ENCODE measurements around the gene CHSY1.
"Not testable (repeated sequence)": the region's sequence is repeated elsewhere in the genome, so short reads cannot be mapped to it uniquely, and the experiment has no call there.

The CHSY1 gene

GRCh38 chr15:101251830-101252820, at the start of gene CHSY1:
Gene CHSY1, minus strand, starts transcription at chr15:101252048. Its CDS starts 592 bp downstream, at chr15:101251456.
- peak; percentile 48 to 80 for DNase-seq (ENCODE audit: extremely low read depth in 1 of 2, low read depth in 1 of 2)

- DNase-seq (ENCODE audit: extremely low read depth in 1 of 2, low read depth in 1 of 2) = no peak
Observed at GRCh38 chr15:101296418-101297405, 44.9 kb upstream of the CHSY1 start.

- no peak for DNase-seq (ENCODE audit: extremely low read depth in 1 of 2, low read depth in 1 of 2)
Observed at GRCh38 chr15:101295607-101296161, 43.8 kb upstream of the CHSY1 start.

GRCh38 chr15:101294731-101295606, 43.1 kb upstream of the CHSY1 start, which contains the start of gene SNRPA1:
Gene SNRPA1, minus strand, starts transcription at chr15:101295248. Its CDS starts 70 bp downstream, at chr15:101295178.
- DNase-seq (ENCODE audit: extremely low read depth in 1 of 2, low read depth in 1 of 2) = peak; percentile 89 to 98

GRCh38 chr15:101293122-101293521, 41.3 kb upstream of the CHSY1 start:
- no peak for DNase-seq (ENCODE audit: extremely low read depth in 1 of 2, low read depth in 1 of 2)

GRCh38 chr15:101288905-101289513, 37.2 kb upstream of the CHSY1 start:
- no peak for DNase-seq (ENCODE audit: extremely low read depth in 1 of 2, low read depth in 1 of 2)

- DNase-seq (ENCODE audit: extremely low read depth in 1 of 2, low read depth in 1 of 2) = not testable (repeated sequence)
Observed at GRCh38 chr15:101287342-101287741, 35.5 kb upstream of the CHSY1 start.

GRCh38 chr15:101286471-101287114, 34.7 kb upstream of the CHSY1 start:
- DNase-seq (ENCODE audit: extremely low read depth in 1 of 2, low read depth in 1 of 2) = no peak

GRCh38 chr15:101283931-101284330, 32.1 kb upstream of the CHSY1 start:
- no peak for DNase-seq (ENCODE audit: extremely low read depth in 1 of 2, low read depth in 1 of 2)

- DNase-seq (ENCODE audit: extremely low read depth in 1 of 2, low read depth in 1 of 2) = no peak
Observed at GRCh38 chr15:101280007-101280406, 28.2 kb upstream of the CHSY1 start.

- no peak for DNase-seq (ENCODE audit: extremely low read depth in 1 of 2, low read depth in 1 of 2)
Observed at GRCh38 chr15:101277943-101278564, 26.2 kb upstream of the CHSY1 start.

- peak; percentile 57 to 86 for DNase-seq (ENCODE audit: extremely low read depth in 1 of 2, low read depth in 1 of 2)
Observed at GRCh38 chr15:101277038-101277822, 25.4 kb upstream of the CHSY1 start, which contains the start of gene SELENOS. Gene SELENOS, minus strand, starts transcription at chr15:101277485. Its CDS starts 68 bp downstream, at chr15:101277417.

GRCh38 chr15:101276501-101277037, 24.7 kb upstream of the CHSY1 start:
- DNase-seq (ENCODE audit: extremely low read depth in 1 of 2, low read depth in 1 of 2) = no peak

GRCh38 chr15:101275018-101275417, 23.2 kb upstream of the CHSY1 start:
- DNase-seq (ENCODE audit: extremely low read depth in 1 of 2, low read depth in 1 of 2) = no peak

- DNase-seq (ENCODE audit: extremely low read depth in 1 of 2, low read depth in 1 of 2) = no peak
Observed at GRCh38 chr15:101273534-101273933, 21.7 kb upstream of the CHSY1 start.

GRCh38 chr15:101272584-101272983, 20.7 kb upstream of the CHSY1 start:
- no peak for DNase-seq (ENCODE audit: extremely low read depth in 1 of 2, low read depth in 1 of 2)
